Activated CD4-positive, alpha-beta T cell treated with anti-CD3 and anti-CD28 coated beads, Interleukin-2, amount 50 U/mL, for 48 hours (primary cell): ENCODE data around the gene LSM14A.
"Not testable (repeated sequence)": the region's sequence is repeated elsewhere in the genome, so short reads cannot be mapped to it uniquely, and the experiment has no call there.

Experiments used
- DNase-seq, 2 experiments: peaks; one replicate each; pipeline ENCODE4 v3.0.0-alpha.2; 2020

LSM14A gene

DNA sequence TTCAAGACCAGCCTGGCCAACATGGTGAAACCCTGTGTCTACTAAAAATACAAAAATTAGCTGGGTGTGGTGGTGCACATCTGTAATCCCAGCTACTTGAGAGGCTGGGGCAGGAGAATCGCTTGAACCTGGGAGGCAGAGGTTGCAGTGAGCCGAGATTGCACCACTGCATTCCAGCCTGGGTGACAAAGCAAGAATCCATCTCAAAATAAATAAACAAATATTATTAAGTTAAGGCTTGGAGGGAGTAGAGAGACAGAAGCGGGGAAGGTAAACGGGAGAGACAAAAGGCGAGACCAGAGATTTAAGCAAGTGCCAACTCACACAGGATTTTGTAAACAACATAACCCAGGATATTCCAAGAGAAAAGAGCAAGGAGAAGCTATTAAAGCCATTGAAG lies 12.8 kb upstream of the LSM14A start:
- not testable (repeated sequence) for DNase-seq

DNA sequence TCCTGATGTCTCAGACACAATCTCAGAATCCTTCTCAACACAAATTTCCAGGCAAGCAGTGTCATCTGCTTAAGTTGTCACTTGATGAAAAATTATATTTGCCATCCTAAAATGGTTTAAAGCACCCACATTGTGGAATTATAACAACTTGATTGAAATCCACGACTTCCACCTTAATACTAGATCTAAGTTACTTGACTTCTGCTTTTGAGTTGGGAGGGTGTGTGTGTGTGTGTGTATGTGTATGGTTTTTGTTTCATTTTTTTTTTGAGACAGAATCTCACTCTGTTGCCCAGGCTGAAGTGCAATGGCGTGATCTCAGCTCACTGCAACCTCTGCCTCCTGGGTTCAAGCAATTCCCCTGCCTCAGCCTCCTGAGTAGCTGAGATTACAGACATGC lies 10.4 kb upstream of the LSM14A start:
- not testable (repeated sequence) for DNase-seq

DNA sequence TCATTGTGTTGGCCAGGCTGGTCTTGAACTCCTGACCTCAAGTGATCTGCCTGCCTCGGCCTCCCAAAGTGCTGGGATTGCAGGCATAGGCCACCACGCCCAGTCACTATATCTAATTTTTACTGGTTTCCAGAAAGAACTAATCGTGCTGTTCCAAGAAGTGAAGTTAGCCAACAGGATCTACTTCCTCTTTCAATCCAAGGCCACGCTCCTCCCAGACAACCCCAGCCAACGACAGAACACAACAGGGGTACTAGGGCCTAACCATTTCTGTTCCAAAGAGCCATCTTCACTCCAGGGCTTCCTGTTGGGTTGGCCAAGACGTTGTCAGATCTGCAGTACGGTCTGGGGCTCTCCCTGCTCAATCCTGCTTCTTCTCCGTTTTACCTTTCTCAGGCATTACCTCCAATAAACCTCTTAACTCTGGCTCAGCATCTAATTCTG lies 7.0 kb upstream of the LSM14A start:
- no peak for DNase-seq

DNA sequence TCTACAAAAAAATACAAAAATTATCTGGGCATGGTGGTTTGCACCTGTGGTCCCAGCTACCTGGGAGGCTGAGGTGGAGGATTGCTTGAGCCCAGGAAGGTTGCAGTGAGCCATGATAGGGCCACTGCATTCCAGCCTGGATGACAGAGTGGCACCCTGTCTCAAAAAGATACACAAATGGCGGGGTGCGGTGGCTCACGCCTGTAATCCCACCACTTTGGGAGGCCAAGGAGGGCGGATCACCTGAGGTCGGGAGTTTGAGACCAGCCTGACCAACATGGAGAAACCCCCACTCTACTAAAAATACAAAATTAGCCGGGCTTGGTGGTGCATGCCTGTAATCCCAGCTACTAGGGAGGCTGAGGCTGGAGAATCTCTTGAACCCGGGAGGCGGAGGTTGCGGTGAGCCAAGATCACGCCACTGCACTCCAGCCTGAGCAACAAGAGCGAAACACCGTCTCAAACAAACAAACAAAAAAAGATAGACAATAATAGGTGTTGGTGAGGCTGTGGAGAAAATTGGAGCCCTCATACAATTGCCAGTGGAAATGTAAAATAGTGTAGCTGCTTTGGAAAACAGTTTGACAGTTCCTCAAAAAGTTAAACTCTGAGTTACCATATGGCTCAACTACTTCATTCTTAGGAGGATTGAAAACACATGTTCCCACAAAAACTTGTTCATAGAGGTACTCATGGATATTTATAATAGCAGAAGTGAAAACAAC lies 2.7 kb upstream of the LSM14A start:
- not testable (repeated sequence) for DNase-seq

DNA sequence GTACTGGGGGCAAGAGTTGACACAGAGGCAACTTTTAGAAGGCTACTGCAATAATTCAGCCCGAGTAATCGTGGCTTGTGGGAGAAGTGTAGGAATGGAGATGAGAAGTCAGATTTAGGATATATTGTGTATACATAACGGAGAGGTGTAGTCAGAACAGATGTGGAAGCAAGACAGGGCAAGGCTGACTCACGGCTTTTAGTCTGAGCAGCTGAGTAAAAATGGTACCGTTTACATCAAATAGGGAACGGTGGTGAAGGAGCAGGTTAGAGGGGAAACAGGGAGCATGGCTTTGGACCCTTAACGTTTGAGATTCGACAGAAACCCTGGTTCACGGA lies 796 bp upstream of the LSM14A start:
- DNase-seq = peak; percentile 59 to 75

DNA sequence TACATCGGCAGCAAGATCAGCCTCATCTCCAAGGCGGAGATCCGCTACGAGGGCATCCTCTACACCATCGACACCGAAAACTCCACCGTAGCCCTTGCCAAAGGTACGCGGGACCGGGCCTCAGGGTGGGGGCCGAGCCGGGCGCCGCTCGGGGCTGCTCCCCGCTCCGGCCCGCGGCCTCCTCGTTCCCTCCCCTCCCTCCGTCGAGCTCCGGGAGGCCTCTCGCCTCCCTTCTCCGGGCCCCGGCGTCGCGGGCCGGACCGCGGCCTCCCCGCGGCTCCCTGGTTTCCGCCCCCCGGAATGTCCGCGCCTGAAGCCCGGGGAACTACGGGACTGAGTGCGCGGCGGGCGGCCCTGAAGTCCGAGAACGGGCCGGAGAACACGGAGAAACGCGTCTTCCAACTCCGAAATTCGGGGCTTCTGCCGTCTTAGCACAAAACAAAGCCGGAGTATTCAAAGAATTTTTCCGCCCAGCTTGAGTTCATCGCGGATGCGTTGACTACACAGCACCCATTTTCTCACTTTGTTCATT lies 423 bp downstream of the LSM14A start:
- DNase-seq = peak; percentile 38

DNA sequence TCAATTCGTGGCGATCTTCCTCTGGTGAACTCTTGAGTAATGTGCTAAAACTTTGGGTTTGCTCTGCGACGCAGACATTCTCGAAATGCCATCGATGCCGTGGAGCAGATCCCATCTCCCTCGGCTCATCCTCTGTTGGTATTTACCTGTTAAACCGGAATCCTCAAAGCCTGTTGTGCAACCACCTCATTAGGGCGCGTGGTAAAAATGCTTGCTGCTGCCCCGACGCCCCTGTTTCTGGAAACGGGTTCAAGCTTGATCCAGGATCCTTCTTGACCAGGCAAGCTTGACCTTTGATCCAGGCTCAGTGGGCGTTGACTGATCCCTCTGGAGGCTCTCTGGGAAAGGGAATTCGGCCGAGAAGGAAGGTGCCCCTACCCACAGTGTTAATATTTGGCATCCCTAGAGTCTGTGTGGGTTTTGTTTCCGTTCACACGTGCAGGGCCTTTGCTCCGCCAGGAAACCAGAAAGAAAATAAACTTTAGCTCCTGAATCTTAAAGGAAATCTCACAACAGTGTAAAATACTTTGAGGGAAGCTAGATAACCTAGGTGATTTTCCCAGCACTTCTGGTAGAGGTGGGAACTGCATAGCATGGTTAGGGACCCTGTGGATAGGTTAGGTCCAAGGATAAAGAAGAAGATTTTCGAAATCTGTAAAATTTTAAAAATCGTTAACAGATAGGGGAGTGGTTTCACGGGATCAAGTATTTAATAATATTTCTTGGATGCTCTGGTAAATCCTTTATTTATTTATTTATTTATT lies 1.1 kb downstream of the LSM14A start:
- DNase-seq = peak; percentile 12 to 39

DNA sequence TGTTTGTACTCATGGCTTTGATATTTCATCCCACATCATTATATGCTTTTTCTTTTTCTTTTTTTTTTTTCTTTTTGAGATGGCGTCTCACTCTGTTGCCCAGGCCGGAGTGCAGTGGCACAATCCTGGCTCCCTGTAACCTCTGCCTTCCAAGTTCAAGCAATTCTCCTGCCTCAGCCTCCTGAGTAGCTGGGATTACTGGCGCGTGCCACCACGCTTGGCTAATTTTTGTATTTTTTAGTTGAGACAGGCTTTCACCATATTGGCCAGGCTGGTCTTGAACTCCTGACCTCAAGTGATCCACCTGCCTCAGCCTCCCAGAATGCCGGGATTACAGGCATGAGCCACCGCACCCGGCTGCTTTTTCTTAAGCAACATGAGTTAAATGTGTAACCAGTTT lies 2.9 kb downstream of the LSM14A start:
- DNase-seq = not testable (repeated sequence)

DNA sequence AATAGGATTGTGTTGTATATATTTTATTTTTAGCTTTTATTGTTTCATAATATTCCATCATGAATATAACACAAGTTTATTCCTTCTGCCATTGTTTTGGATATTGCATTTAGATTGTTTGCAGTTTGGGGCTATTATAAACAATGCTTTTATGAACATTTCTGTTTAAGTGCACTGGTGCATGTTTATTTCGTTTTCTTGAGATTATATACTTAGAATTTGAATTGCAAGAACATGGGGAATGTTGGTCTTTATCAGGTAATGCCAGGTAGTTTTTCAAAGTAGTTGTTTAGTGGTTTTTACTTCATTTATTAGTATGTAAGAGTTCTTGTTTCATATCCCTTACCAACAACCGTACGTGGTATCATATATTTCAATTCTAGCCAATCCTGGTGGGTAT lies 4.3 kb downstream of the LSM14A start:
- DNase-seq = no peak

DNA sequence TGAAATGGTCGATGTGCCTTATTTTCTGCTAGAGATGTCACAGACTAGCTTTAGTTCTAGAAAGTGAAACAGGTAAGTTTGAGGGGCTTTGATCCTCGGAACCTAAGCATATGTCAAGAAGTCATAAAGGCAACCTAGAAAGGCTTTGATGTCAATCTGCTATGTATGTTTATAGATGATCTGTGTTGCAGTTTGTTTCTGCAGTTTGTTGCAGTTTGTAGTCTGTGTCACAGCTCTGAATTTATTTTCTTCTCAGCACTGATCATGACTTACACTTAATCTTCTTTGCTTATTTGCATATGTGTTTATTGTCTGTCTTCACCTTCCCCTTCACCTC lies 5.9 kb downstream of the LSM14A start:
- DNase-seq = no peak

DNA sequence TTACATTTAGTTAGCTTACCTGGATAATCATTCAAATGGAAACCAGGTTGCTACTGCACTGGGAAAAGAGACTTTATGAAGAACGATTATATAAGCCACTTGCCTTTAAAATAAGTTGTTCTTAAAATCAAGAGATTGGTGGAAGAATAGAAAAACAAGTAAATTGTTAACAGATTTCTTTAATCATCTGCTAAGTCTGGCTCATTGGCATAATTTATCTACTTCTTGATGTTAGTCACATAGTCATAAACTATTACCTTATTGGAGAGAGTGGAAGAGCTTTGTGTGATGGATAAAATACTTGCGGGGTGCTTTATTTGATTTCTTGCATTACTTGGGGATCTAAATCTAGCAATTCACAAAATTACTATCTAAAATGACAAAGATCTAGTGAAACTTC lies 6.8 kb downstream of the LSM14A start:
- DNase-seq = no peak

DNA sequence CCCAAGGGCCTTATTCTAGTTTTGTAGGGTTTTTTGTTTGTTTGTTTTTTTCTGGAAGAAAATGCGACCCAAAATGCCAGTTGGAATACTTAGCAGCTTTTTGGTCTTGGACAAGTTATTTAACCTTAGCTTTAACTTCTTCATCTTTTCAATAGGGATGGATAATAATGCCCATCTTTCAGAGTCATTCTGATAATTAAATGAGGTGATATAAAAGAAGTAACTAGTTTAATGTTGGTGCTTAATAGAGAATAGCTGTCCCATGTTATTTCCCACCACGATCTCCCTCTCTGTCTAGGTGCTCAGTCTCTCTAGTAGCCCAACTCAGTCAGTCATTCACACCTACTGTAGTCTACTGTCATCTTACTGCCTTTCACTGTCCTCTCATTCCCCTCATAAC lies 8.0 kb downstream of the LSM14A start:
- DNase-seq = no peak

DNA sequence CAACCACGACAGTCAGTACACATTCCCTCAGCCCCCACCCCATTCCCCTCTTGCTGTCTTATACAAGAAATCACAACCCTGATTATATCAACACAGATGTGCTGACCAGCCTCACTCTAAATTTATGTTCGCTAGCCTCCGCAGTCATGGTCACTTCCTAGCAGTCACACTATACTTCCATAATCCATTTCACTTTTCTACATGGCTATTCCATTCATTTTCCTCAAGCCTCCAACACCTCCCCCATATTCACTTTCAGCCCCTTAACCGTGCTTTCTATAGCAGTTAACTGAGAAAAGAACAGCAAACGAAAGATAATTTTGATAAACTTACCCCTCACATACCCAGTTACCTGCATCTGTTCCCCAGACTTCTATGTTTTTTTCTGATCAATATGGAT lies 8.4 kb downstream of the LSM14A start:
- DNase-seq = no peak

DNA sequence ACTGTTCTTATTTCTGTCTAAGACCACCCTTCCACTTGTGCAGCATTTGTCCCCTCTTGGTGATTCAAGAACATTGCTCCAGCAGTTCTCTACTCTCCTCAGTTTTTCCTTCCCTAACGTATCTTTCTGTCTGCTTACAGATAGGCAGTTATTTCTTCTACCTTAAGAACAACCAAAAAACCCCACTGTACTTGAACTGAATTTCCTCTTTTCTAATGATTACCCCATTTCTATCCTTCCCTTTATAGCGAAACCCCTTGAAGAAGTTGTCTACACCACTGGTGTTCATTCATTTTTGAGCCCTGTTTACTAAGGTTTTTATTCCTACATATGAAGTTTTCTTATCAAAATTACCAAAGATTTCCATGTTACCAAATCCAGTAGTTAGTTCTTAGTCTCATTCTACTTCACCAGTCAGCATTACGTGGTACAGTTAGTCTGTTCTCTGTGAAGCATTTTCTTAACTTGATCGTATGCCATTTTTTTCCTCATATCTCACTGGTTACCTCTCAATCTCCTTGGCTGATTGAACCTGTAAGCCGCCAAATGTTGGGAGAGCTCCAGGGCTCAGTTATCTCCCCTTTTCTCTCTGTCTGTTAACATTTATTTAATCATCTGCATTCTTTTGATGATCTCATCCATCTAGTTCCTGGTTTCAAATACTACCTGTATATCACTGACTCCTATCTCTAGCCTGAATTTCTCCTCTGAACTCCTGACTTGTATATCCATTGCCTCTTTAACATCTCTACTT lies 9.0 kb downstream of the LSM14A start:
- DNase-seq = no peak

DNA sequence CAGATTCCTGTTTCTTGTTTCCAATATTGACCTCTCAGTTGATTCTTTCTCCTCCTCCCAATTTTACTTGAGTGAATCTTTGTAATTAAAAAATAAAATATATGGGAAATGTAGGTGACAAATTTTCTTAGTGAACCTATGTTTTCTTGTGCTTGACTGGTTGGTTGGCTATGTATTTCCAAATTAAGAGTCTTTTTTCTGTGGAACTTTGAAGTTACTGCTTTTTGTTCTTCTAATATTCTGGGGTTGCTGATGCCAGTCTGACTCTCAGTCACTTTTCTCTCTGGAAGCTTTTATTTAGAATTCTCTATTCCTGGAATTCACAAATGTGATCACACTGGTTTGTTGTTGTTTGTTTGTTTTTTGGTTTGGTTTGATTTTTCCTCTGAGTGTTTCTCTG lies 9.8 kb downstream of the LSM14A start:
- DNase-seq = no peak

DNA sequence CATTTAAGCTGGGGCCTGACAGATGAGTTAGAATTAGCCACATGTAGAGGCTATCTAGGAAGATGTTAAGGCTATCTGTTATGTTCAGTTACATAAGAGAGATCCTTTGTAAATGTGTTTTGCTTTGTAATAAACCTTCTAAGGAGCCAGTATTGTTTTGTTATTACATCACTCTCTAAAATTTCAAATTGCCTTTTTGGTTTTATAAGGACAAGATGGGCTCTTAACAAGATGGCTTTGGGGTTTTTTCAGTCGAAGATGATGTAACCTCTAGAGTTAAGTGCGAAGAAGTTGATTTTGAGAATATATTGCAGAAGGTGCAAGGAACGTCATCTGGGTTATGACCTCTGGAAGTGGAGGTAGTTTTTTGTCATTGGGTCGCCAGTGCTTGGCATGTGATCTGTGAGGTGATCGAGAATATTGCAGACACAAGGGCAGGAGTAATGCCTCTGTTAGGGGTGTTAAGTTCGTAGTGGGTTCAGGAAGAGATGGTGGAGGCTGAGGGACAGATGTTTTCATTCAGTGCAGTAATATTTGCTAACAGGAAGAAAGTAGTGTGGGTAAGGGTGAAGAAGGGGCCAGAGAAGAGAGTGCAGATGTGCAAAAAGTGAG lies 12.7 kb downstream of the LSM14A start:
- no peak for DNase-seq

DNA sequence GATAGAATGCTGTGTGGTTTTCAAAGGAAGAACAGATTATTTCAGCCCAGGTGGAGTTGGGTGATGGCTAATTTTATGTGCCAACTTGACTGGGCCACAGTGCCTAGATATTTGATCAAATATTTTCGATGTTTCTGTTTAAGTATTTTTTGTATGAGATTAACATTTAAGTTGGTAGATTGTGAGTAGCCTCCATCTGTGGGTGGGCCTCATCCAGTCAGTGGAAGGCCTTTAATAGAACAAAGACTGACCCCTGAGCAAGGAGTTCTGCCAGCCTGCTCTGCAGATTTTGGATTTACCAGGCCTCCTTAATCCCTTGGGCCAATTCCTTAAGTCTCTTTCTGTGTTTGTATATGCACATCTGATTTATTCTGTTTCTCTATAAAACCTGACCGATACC lies 13.9 kb downstream of the LSM14A start:
- no peak for DNase-seq

DNA sequence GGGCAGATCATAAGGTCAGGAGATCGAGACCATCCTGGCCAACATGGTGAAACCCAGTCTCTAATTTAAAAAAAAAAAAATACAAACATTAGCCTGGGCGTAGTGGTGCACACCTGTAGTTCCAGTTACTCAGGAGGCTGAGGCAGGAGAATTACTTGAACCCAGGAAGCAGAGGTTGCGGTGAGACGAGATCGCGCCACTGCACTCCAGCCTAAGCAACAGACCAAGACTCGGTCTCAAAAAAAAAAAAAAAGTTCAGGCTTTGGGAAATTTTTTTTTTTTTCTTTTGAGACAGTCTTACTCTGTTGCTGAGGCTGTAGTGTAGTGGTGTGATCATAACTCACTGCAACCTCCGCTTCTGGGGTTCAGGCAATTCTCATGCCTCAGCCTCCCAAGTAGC lies 14.7 kb downstream of the LSM14A start:
- no peak for DNase-seq

DNA sequence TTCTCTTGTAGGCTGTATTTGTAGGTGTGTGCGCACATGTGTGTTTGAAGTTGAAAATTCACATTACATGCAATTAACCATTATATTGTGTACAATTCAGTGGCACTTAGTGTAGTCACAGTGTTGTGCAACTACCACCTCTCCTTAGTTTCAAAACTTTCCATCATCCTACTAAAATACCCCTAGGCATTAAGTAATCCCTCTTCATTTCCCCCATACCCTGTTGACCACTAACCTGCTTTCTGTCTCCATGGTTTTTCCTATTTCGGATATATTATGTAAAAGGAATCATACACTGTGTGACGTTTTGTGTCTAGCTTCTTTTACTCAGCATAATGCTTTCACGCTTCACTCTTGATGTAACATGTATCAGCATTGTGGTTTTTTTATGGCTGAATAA lies 16.1 kb downstream of the LSM14A start:
- DNase-seq = no peak

DNA sequence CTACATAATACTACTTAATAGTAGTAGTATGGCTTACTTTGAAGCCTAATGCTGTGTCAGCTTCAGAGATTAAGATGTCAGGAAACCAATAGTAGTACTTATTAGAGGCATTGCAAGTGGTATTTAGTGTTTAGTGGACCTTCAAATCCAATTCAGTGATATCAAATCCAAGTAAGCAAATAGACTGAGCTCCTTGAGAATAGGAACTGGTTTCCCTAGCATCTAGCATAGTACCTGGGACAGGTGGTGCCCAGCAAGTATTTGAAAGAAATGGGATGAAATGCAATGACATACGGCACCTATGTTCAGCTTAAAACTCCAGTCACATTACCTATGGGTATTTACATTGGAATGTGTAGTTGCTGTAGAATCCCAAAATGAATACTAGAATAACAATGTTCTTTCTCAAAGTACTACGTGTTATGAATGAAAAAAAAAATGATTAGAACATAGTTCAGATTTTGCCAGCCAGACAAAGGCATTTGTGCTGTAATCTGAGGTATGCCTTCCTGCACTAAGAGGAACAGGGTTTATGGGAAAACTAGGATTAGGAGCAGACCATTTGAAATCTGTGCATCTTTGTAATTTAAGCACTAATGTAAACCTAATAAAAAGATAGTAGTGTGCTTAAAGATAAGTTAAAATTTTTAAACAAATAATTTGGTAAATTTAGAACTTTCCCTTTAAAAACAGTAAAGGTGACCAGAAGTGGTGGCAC lies 17.1 kb downstream of the LSM14A start:
- DNase-seq = no peak

DNA sequence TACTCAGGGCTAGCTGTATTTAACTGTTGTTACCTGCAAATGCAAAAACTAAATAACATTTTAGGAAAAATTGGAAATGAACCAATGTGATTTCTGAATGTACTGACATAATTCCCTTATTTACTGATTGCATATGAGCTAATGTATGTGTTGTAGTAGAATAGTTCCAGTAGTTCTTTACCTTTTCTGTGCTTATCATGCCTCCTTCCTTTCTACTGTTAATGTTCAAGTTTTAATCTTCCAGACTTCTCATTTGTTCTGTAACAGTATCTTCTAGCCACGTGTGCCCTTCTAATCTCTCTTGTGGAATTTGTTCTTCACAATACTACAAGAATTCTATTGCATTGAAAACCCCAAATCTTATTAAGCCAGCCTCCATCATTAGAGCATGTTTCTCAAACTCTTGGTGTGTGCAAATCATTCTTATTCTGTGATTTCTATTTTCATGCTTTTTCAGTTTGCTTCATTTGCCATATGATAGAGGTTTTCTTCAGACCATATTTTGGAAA lies 17.7 kb downstream of the LSM14A start:
- DNase-seq = no peak

DNA sequence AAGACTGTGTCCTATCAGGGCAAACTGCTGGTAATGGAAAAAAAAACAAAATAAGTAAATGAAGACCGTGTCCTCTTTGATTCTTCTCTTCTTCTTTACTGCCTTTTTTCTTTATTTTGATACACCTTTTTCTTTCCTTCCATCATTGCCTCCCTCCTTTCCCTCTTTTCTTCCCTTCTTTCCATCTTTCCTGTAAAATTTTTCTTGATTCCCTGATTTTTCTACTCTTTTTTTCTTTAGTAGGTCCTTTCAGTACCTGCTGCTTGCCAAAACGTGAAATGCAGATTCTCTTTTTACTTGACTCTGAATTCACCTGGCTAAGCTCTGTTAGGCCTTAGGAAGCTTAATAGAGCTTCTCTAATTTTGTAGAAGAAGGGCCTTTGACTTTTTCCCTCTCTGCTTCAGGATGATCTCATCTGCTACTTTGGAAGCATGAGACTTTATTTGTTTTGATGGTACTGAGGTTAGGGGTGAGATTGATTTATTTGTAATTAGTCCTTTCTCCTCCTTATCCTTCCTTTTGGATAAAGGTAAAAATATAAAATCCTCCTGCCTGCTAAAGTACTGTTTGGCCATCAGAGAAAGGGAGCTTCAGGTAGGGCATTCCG lies 19.2 kb downstream of the LSM14A start:
- no peak for DNase-seq
